ENCODE results near the gene NDUFC2.
"Not testable (repeated sequence)": the region's sequence is repeated elsewhere in the genome, so short reads cannot be mapped to it uniquely, and the experiment has no call there.

NDUFC2 gene

GRCh38 chr11:78079232-78080083 lies at the start of gene NDUFC2:
NDUFC2 (minus strand) TSS chr11:78079862; CDS start chr11:78079744, 118 bp downstream.
- peak; percentile 64 to 93 for DNase-seq

- DNase-seq = no peak
Observed at GRCh38 chr11:78127403-78127802, 47.7 kb upstream of the NDUFC2 start.

- DNase-seq = no peak
Observed at GRCh38 chr11:78112582-78113275, 33.1 kb upstream of the NDUFC2 start.

- DNase-seq = no peak
Observed at GRCh38 chr11:78111298-78111697, 31.6 kb upstream of the NDUFC2 start.

GRCh38 chr11:78110830-78111229 lies 31.2 kb upstream of the NDUFC2 start:
- DNase-seq = no peak

- DNase-seq = no peak
Observed at GRCh38 chr11:78110351-78110750, 30.7 kb upstream of the NDUFC2 start.

- DNase-seq = no peak
Observed at GRCh38 chr11:78109081-78110015, 29.7 kb upstream of the NDUFC2 start.

GRCh38 chr11:78100676-78101472 lies 21.2 kb upstream of the NDUFC2 start:
- DNase-seq = no peak

- no peak for DNase-seq
Observed at GRCh38 chr11:78100261-78100660, 20.6 kb upstream of the NDUFC2 start.

- no peak for DNase-seq
Observed at GRCh38 chr11:78099666-78100065, 20.0 kb upstream of the NDUFC2 start.

- no peak for DNase-seq
Observed at GRCh38 chr11:78097666-78098385, 18.2 kb upstream of the NDUFC2 start.

- no peak for DNase-seq
Observed at GRCh38 chr11:78094250-78094649, 14.6 kb upstream of the NDUFC2 start.

- DNase-seq = not testable (repeated sequence)
Observed at GRCh38 chr11:78086521-78087074, 6.9 kb upstream of the NDUFC2 start.

- no peak for DNase-seq
Observed at GRCh38 chr11:78085972-78086371, 6.3 kb upstream of the NDUFC2 start.

- not testable (repeated sequence) for DNase-seq
Observed at GRCh38 chr11:78084506-78084905, 4.8 kb upstream of the NDUFC2 start.

GRCh38 chr11:78083021-78083420 lies 3.4 kb upstream of the NDUFC2 start:
- DNase-seq = no peak

- DNase-seq = no peak
Observed at GRCh38 chr11:78082146-78082545, 2.5 kb upstream of the NDUFC2 start.

GRCh38 chr11:78081583-78081982 lies 1.9 kb upstream of the NDUFC2 start:
- DNase-seq = no peak

- DNase-seq = no peak
Observed at GRCh38 chr11:78080818-78081495, 1.3 kb upstream of the NDUFC2 start.

- DNase-seq = no peak
Observed at GRCh38 chr11:78080084-78080817, 589 bp upstream of the NDUFC2 start.
